ENCODE measurements around the gene WDR27. TPM values are rescaled to one million over a fixed set of nuclear protein-coding genes. Genes with fewer than 3 reads are reported as not detected.

Gene WDR27
- total RNA-seq, 1 donor = 23.9 TPM

- H2AFZ ChIP-seq (ENCODE audit: low read length) = no peak overlapping the region
- no peaks in the 10 kb centered on the region for H4K20me1 ChIP-seq (ENCODE audit: insufficient read depth, low read length)
- no peaks in the 10 kb centered on the region for H3K9me3 ChIP-seq (ENCODE audit: low read depth, low read length)
- no peak overlapping the region for H3K4me3 ChIP-seq (ENCODE audit: insufficient read depth, low read length)
- no peaks in the 10 kb centered on the region for H3K36me3 ChIP-seq (ENCODE audit: insufficient read depth, low read length)
- no peak overlapping the region for H3K27ac ChIP-seq (ENCODE audit: low read depth, low read length)
- TF ChIP-seq CTCF (IDR thresholded peaks at IDR 0.05; ENCODE audit: extremely low read depth, low read depth, low read length) = no peak
- no peak for DNase-seq (ENCODE audit: insufficient read length, low spot score, missing footprints)
- H3K79me2 ChIP-seq (ENCODE audit: insufficient read depth, low read length) = no peaks in the 10 kb centered on the region
- H3K27me3 ChIP-seq (ENCODE audit: insufficient read depth, low read length) = no peaks in the 10 kb centered on the region
- H3K4me1 ChIP-seq (ENCODE audit: insufficient read depth, low read length) = peaks cover 20% of the 10 kb centered on the region
- no peak overlapping the region for H3K4me2 ChIP-seq (ENCODE audit: insufficient read depth, low read length)
Measured at GRCh38 chr6:169456840-169457239, 245.0 kb downstream of the WDR27 start.

DNA sequence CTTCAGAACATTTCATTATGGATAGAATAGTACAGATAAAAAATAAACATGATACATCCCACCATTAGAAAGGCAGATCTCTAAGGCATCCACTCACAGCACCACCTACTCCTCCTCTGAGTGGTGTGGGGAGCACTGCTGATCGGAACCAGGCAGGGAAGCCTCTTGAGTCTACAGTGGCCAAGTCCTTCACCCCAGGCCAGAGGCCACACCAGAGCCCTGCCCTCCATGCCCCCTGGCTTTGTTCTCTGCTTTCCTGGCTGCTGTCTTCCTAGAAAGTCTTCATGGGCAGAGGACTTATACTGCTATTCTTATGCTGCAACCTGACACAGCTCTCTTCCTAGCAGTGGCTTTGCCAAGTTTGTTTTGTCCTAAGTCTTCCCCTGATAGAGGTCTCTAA lies 246.4 kb downstream of the WDR27 start:
- H3K27ac ChIP-seq (ENCODE audit: low read depth, low read length) = no peak overlapping the region
- no peaks in the 10 kb centered on the region for H4K20me1 ChIP-seq (ENCODE audit: insufficient read depth, low read length)
- no peaks in the 10 kb centered on the region for H3K36me3 ChIP-seq (ENCODE audit: insufficient read depth, low read length)
- H3K4me2 ChIP-seq (ENCODE audit: insufficient read depth, low read length) = no peak overlapping the region
- TF ChIP-seq CTCF (IDR thresholded peaks at IDR 0.05; ENCODE audit: extremely low read depth, low read depth, low read length) = no peak
- H3K4me1 ChIP-seq (ENCODE audit: insufficient read depth, low read length) = peaks cover 32% of the 10 kb centered on the region
- H3K79me2 ChIP-seq (ENCODE audit: insufficient read depth, low read length) = no peaks in the 10 kb centered on the region
- no peaks in the 10 kb centered on the region for H3K9me3 ChIP-seq (ENCODE audit: low read depth, low read length)
- H2AFZ ChIP-seq (ENCODE audit: low read length) = no peak overlapping the region
- no peak overlapping the region for H3K4me3 ChIP-seq (ENCODE audit: insufficient read depth, low read length)
- no peak for DNase-seq (ENCODE audit: insufficient read length, low spot score, missing footprints)
- no peaks in the 10 kb centered on the region for H3K27me3 ChIP-seq (ENCODE audit: insufficient read depth, low read length)

DNA sequence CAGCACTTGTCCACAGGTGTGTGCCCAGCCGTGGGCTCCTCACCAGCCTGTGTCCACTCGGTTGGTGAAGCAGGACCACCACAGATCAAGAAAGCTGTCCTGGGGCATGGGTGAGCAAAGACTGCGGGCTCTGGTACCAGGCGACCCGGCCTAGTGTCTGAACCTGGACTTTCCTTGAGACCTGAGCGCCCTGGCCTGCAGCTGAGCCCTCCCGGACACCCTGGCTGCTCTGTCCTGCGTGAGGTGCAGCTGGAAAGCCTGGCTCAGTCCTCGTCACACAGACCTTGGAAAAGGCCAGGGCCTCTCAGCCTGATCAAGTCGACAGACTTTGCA lies 247.0 kb downstream of the WDR27 start:
- Histone ChIP-seq H2AFZ (ENCODE audit: low read length) (no peak overlapping the region), H3K27ac (ENCODE audit: low read depth, low read length) (peak overlapping the region; percentile 35)

DNA sequence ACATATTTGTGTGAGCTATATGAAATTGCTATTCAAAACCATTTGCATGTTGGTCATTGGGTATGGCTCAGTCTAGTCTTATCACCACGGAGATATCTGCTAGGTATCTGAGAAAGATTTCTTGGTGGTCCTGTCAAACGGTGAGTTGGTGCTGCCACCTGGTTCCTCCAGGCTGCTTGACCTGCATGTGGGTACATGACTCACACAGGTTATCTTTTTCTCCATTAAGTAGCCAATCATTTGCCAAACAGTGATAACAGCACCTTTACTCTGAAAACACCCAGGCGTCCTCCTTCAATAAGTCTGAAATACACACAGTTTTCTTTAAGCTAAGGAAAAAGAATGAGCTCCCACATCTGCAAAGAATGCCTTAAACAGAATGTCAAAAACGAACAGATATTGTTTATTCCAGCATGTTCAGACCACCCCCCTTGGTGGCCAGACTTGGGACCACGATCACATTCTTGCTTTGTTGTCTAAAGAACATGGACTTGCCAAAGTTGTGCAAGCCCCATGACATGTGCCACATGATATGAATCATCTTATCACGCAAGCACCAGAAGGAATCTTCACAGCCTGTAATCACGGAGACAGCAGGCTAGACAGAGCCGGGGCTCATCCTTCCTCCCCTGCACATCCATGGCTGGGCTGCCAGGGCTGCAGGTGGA lies 247.5 kb downstream of the WDR27 start:
- no peaks in the 10 kb centered on the region for H4K20me1 ChIP-seq (ENCODE audit: insufficient read depth, low read length)
- no peak for TF ChIP-seq CTCF (IDR thresholded peaks at IDR 0.05; ENCODE audit: extremely low read depth, low read depth, low read length)
- no peaks in the 10 kb centered on the region for H3K36me3 ChIP-seq (ENCODE audit: insufficient read depth, low read length)
- H3K4me3 ChIP-seq (ENCODE audit: insufficient read depth, low read length) = no peak overlapping the region
- peak overlapping the region; percentile 1 for H3K4me2 ChIP-seq (ENCODE audit: insufficient read depth, low read length)
- H3K9me3 ChIP-seq (ENCODE audit: low read depth, low read length) = no peaks in the 10 kb centered on the region
- peak; percentile 86 for DNase-seq (ENCODE audit: insufficient read length, low spot score, missing footprints)
- no peaks in the 10 kb centered on the region for H3K27me3 ChIP-seq (ENCODE audit: insufficient read depth, low read length)
- H3K27ac ChIP-seq (ENCODE audit: low read depth, low read length) = peak overlapping the region; percentile 35
- peaks cover 32% of the 10 kb centered on the region for H3K4me1 ChIP-seq (ENCODE audit: insufficient read depth, low read length)
- H2AFZ ChIP-seq (ENCODE audit: low read length) = no peak overlapping the region
- no peaks in the 10 kb centered on the region for H3K79me2 ChIP-seq (ENCODE audit: insufficient read depth, low read length)

More for the DNA sequence above, 247.0 kb downstream of the WDR27 start:
- no peaks in the 10 kb centered on the region for H3K79me2 ChIP-seq (ENCODE audit: insufficient read depth, low read length)
- no peak overlapping the region for H3K4me2 ChIP-seq (ENCODE audit: insufficient read depth, low read length)
- H3K9me3 ChIP-seq (ENCODE audit: low read depth, low read length) = no peaks in the 10 kb centered on the region
- H4K20me1 ChIP-seq (ENCODE audit: insufficient read depth, low read length) = no peaks in the 10 kb centered on the region
- H3K27me3 ChIP-seq (ENCODE audit: insufficient read depth, low read length) = no peaks in the 10 kb centered on the region
- no peaks in the 10 kb centered on the region for H3K36me3 ChIP-seq (ENCODE audit: insufficient read depth, low read length)
- TF ChIP-seq CTCF (IDR thresholded peaks at IDR 0.05; ENCODE audit: extremely low read depth, low read depth, low read length) = no peak
- no peak for DNase-seq (ENCODE audit: insufficient read length, low spot score, missing footprints)
- H3K4me1 ChIP-seq (ENCODE audit: insufficient read depth, low read length) = peaks cover 32% of the 10 kb centered on the region
- no peak overlapping the region for H3K4me3 ChIP-seq (ENCODE audit: insufficient read depth, low read length)

All from osteoblast (primary cell).